NCI-H2081 (cell line): ENCODE results near the gene ANKRD22.
"Not testable (repeated sequence)": the region's sequence is repeated elsewhere in the genome, so short reads cannot be mapped to it uniquely, and the experiment has no call there.

ENCODE experiments used
- DNase-seq, 2 experiments: peaks; one replicate each; lab custom pipeline; 2025; lab: John Stamatoyannopoulos, UW

The ANKRD22 gene

DNA sequence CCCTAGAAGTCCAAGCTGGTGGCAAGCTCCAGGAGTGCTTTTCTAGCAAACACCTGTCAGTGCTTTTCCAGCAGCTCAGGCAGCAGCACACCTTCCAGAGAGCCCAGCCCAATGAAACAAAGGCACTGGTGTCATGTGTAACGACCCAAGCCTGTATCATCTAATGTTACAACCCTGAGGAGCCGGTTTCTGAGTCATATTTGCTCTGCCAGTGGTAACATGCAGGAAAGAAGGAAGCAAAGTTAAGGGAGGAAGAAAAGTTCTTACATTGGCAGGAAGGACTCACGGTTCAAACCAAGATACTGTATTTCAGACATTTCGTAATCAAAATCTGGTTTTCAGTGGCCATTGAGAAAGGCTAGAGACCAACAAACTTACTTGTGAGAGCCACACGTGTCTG is at the start of gene ANKRD22:
ANKRD22 (minus strand) TSS at position 139 of the 400 bp plus-strand sequence. CDS start 237 bp downstream, outside the sequence.
- no peak for DNase-seq

GRCh38 chr10:88899886-88900285 is 48.2 kb upstream of the ANKRD22 start:
- no peak for DNase-seq

DNA sequence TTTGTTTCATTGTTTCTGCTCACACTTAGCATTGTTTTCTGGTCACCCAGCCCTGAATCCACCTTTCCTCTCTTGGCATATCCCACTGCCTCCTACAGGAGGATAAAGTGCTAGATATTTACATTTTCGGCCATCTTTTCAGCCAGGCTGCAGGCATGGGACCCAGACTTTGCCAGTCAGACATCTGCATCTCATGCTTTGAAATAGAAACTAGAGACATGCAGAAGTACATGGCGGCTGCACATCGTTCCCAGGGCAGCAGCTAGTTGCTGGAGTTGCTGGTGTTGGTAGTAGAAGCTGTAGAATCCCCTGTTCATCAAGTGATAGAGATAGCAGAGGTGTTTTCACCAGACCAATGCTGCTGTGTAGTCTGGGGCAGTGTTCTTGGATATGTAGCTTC is 47.1 kb upstream of the ANKRD22 start:
- DNase-seq = no peak

- no peak for DNase-seq
These were observed 45.6 kb upstream of the ANKRD22 start for GRCh38 chr10:88896994-88897853.

DNA sequence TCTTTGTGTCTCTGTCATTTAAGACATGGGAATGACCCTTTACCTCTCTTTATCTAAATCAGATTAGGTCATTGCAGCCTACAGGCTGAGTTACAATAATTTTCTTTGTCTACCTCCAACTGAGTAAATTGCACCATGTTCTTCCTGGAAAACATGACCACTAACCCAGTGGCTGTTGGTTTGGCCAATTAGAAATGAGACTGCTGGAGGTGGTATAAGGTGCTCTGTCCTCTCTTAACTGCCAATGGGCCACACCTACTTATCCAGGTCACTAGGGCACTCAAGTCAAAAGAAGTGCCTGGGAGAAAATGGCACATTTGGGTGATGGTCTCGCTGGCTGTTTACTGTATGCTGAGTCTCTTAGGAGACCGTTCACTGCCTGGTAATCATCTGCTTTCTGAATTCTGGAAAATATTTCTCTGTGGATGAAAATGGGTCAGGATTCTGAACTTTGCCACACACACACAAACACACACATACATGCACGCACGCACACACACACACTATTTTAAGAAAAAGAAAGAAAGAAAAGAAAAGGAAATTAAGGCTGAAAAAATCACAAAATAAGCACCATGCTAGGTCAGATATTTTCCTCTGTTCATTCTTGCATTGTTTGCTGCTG is 44.8 kb upstream of the ANKRD22 start:
- no peak for DNase-seq

DNA sequence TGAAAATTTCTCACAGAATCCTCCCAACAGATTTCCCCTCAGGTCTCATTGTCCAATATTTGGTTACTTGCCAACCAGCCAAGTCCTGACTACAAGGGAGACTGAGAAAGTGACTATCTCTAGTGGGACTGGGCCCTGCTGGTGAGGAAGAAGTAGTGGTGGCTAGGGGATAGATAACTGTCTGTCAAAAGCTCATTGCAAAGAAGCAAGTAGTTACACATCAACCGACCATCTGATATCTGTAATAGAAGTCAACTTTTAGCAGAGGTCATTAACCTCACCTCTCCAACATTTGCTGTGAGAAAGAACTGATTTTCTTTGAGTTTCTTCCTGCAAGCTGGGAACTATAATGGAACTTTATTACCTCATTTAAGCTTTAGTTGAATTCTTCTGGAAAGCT is 43.6 kb upstream of the ANKRD22 start:
- DNase-seq = no peak

GRCh38 chr10:88893611-88894010 is 42.0 kb upstream of the ANKRD22 start:
- no peak for DNase-seq

DNA sequence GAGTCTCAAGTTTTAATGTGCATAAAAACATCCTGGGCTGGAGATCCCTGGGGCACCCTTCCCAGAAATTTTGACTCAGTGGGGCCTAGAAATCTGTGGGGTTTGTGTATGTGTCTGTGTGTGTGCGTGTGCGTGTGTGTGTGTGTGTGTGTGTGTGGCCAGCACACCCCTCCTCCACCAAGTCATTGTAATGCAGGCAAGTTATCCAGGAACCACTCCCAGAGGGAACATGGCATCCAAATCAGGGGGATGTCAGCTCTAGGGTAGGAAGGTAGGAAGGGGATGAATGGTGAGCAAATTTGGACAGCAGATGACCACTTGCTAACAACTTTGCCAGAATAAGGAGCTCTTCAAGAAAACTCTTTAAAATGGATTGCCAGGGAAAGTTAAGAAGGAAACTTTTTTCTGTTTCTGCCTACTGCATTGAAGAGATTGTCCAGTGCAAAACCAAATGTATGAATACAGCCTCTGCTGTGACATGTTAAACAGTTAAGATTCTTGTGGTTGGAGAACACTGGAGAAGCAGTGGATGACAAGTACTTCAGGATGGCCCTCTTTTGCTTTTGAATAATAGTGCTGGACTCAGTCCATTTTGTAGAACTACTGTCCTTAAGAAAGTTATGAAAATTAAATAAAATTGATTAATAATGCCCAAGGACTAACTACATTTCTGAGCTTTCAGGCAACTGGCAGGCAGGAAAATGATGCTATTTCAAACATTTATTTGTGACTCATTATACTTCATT is 40.8 kb upstream of the ANKRD22 start:
- DNase-seq = no peak

GRCh38 chr10:88890681-88891381 is 39.2 kb upstream of the ANKRD22 start:
- DNase-seq = no peak

DNA sequence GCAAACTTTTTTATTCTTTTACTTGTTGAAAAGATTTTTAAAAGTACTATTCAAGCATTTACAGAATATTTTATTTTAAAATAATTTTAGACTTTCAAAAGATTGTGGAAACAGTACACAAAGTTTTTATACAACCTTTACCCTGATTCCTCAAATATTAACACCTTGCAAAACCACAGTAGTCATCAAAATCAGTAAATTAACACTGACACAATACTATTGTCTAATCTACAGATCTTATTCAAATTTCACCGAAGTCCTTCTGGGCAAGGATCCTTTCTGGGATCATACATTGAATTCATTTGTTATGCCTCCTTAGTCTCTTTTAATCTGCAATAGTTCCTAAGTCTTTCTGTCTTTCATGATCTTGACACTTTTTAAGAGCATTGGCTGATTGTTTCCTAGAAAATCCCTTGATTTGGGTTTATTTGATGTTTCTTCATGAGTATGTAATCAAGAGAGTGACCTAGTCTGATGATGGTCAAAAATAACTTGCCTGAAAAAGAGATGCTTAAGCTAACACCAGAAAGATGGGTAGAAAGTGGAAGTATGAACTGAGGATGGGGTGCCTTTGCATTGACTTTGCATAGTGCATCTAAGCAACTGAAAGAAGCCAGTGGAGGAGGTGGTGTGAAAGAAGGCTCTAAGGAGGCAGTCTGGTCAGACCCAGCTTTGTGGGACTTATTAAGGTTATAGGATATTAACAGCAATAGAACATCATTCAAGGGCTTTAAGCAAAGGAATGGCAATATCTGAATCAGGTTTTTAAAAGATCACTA is 38.1 kb upstream of the ANKRD22 start:
- DNase-seq = no peak

GRCh38 chr10:88888810-88889445 is 37.3 kb upstream of the ANKRD22 start:
- DNase-seq = no peak

- no peak for DNase-seq
These were observed 34.9 kb upstream of the ANKRD22 start for GRCh38 chr10:88886557-88886956.

- DNase-seq = no peak
These were observed 31.8 kb upstream of the ANKRD22 start for GRCh38 chr10:88883448-88883809.

GRCh38 chr10:88882646-88883447 is 31.2 kb upstream of the ANKRD22 start:
- not testable (repeated sequence) for DNase-seq

DNA sequence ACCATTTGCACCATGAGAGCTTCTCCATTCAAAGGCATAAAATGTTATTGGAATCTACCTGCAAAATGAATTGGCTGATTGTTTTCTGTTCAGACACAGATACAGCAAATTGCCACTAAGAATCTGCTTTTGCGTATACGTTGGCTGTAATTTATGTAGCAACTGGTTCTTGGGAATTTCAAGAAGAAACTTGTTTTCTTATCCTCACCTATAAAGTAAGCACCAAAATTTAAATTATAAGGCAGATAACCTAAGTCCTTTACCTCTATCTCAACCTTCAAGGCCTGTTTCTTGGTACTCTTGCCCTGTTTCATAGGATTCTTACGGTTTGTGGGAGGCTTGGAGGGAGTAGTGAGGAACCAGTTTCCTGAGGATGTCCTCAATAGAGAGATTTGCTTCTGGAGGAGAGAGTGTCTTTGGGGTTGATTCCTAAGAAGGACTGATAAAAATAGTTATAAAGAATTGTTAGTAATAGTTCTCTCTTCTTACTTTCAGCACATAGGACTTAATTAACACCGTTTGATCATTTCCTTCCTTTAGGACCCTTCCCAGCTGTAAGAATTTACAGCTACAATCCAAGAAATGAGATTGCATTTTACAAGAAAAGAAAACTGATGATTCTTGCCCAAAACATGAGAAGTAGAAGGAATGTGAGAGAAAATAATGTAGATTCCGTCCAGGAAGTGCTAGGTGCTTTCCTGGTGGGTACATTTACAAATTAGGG is 30.4 kb upstream of the ANKRD22 start:
- no peak for DNase-seq

DNA sequence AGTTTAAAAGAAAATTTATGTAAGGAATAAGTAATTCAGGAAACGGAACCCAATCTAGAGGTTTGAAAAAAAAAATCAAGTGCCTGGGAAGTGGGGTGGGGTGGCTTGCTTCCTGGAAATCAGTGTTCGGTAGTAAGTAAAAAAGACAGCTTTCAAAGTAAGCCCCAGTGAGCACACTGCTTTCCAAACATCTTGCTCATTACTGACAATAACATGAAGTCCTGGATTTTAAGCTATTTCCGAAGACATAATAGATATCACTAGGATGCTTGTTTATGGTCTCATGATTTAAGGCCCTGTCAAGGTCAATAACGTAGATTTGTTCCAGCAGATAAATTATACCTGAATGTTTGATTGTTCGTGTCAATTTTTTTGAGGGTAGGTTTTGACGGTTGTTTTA is 29.7 kb upstream of the ANKRD22 start:
- DNase-seq = peak in 1 of 2 experiments; percentile 9

GRCh38 chr10:88880282-88881076 is 28.8 kb upstream of the ANKRD22 start:
- DNase-seq = peak; percentile 80 to 81

- peak; percentile 22 to 61 for DNase-seq
These were observed 28.1 kb upstream of the ANKRD22 start, which contains the start of gene STAMBPL1 for GRCh38 chr10:88879534-88880281. STAMBPL1 (plus strand) TSS chr10:88880245; CDS start chr10:88901709, 21,464 bp downstream.
